GM12873 (cell line): Measurements from ENCODE around the gene HERC2.

Experiments
- TF ChIP-seq, protein P1 (sequence below): IDR thresholded peaks from 2 replicates; pipeline ENCODE4 v1.5.1; 2012; ENCODE audit warnings: low read depth, mild to moderate bottlenecking, moderate library complexity, low read length, control low read depth; ENCODE audit not compliant: insufficient read depth; ENCODE audit errors: missing control alignments

Gene HERC2

DNA sequence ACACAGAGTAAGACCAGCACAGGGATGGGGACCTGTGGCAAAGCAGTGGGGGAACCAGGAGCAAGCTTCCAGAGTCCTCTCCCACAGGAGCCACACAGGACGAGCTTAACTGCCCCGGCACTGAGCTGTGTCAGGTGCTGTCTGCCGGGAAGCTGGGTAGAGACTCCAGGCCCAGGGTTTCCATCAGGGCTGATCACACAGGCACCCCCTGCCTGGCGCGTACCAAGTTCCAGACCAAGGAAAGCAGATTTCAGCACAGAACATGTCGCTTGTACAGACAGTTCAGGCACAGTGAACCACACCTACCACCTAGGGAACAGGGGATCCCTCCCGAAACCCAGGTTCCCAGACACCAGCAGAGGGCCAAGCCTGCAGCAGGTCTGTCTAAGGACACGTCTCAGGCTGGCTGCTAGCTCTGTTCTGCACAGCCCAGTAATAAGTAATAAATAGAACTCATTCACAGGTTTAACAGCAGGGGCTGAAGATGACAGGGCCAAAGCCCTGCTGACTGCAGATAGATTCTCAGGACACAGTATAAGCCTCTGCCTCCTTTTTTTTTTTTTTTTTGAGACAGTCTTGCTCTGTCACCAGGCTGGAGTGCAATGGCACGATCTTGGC lies 192.6 kb downstream of the HERC2 start:
- TF ChIP-seq, protein P1, sequence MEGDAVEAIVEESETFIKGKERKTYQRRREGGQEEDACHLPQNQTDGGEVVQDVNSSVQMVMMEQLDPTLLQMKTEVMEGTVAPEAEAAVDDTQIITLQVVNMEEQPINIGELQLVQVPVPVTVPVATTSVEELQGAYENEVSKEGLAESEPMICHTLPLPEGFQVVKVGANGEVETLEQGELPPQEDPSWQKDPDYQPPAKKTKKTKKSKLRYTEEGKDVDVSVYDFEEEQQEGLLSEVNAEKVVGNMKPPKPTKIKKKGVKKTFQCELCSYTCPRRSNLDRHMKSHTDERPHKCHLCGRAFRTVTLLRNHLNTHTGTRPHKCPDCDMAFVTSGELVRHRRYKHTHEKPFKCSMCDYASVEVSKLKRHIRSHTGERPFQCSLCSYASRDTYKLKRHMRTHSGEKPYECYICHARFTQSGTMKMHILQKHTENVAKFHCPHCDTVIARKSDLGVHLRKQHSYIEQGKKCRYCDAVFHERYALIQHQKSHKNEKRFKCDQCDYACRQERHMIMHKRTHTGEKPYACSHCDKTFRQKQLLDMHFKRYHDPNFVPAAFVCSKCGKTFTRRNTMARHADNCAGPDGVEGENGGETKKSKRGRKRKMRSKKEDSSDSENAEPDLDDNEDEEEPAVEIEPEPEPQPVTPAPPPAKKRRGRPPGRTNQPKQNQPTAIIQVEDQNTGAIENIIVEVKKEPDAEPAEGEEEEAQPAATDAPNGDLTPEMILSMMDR = no peak

DNA sequence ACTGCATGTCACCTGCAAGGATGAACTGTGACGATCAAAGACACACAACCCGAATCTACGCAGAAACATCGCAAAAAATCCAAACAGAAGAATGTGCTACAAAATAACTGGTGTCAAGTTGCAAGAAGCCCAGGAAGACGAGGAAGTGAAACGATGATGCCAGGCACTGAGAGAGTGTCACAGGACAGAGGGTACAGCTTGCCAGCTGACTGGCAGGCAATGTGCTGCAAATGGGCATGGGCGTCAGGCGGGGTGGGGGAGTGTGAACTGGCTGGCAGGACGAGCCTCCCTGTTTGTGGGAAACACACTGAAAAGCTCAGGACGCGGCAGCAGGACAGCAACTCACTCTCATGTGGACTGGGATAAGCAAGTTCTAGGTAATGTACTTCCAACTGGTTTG lies 193.9 kb downstream of the HERC2 start:
- TF ChIP-seq, protein P1 = no peak

DNA sequence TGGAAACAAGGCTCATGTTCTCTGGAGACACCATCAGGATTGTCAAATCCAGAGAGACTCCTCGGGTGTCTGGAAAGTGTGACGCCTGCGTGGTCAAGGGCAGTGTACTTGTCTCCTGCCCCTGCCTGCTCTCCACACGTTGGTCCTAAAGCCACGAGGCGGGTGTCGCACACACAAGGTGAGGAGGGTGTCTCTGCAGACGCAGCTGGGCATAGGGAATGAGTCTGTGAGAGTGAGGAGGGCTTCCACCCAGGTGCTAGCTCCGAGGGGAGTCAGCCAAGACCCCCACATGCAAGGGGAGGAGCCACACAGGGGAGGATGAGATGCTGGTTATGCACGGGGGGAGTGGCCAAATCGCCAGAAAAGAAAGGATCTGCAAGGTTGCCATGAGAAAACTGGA lies 194.9 kb downstream of the HERC2 start:
- TF ChIP-seq, protein P1 = no peak

DNA sequence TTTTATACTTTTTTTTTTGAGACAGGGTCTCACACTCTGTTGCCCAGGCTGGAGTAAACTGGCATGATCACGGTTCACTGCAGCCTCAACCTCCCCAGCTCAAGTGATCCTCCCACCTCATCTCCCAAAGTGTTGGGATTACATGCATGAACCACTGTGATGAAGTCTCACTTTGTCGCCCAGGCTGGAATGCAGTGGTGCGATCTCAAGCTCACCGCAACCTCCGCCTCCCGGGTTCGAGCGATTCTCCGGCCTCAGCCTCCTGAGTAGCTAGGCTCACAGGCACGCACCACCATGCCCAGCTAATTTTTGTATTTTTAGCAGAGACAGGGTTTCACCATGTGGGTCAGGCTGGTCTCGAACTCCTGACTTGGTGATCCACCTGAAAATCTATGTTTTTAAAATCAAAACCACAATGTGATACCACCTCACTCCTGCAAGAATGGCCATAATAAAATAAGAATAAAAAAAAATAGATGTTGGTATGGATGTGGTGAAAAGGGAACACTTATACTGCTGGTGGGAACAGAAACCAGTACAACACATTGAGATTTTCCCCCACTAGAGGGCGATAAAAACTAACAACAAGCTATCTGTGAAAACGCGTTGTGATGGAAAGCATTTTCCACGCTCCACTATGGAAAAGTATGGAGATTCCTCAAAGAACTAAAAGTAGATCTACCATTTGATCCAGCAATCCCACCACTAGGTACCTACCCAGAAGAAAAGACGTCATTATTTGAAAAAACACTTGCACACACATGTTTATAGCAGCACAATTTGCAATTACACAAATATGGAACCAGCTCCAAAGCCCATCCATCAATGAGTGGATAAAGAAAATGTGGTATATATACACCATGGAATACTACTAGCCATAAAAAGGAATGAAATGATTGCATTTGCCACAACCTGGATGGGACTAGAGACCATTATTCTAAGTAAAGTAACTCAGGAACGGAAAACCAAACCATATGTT lies 196.0 kb downstream of the HERC2 start:
- TF ChIP-seq, protein P1 = peak; percentile 54

DNA sequence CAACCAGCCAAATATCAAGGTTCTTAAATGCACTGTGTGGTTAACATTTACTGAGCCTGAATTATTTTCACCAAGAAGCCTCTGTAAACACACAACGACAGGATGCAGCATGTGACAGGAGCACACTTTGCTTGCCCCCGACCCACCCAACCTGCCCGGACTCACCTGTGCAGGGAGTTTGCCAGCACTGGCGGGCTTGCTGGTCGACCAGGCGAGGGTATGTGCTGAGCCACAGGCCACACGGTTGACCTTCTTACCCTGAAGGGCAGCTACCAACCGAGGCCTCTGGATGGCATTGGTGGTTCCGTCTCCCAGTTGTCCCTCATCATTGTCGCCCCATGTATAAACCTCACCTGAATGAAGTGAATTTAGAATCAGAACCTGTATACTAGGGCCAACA lies 197.1 kb downstream of the HERC2 start:
- TF ChIP-seq, protein P1 = no peak

DNA sequence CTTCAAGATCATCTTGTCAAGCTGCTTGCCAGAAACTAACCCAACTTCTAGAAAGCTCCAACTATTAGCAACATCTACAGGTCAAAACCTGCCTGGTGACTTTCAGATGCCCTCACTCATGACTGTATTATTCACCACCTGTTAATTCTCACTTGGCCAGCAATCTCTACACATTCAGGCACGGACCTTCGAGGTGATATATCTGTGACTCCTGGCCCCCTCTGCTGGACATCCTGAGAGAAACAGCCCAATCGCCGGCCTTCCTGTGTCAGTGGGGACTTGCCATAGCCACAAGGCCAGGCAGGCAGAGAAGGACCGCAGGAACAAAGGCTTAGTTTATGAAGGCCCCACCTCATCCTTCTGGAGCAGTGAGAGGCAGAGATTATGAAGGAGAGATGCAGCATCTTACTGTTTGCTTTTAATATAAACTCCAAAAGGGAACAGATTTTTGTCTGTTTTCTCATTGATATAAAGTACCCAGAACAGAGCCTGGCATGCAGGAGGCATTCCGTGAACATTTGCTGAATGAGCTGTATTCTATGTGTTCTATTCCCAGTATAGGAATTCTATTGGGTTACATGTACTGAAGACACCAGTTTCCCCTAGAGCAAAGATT lies 198.5 kb downstream of the HERC2 start:
- TF ChIP-seq, protein P1 = peak; percentile 68
